CD4-positive, alpha-beta T cell treated with Interleukin-2 at 100 ng/mL for 4 hours (primary cell): ENCODE results near the gene NFE2.
"Not testable (repeated sequence)": the region's sequence is repeated elsewhere in the genome, so short reads cannot be mapped to it uniquely, and the experiment has no call there.

Experiments used
- DNase-seq: peaks from one replicate; pipeline ENCODE4 v3.0.0-alpha.2; 2020; ENCODE audit warnings: low spot score

NFE2 gene

GRCh38 chr12:54306925-54307741, 6.3 kb upstream of the NFE2 start:
- DNase-seq = peak; percentile 46

GRCh38 chr12:54304187-54304810, 3.5 kb upstream of the NFE2 start:
- DNase-seq = peak; percentile 20

- DNase-seq = no peak
These were observed 2.8 kb upstream of the NFE2 start for GRCh38 chr12:54303640-54304039.

- no peak for DNase-seq
These were observed 723 bp upstream of the NFE2 start for GRCh38 chr12:54301428-54302048.

GRCh38 chr12:54300225-54300731, 537 bp downstream of the NFE2 start:
- DNase-seq = no peak

GRCh38 chr12:54299515-54300224, 1.1 kb downstream of the NFE2 start:
- DNase-seq = no peak

- no peak for DNase-seq
These were observed 1.9 kb downstream of the NFE2 start for GRCh38 chr12:54298904-54299303.

GRCh38 chr12:54296393-54297099, 4.3 kb downstream of the NFE2 start:
- DNase-seq = no peak

- no peak for DNase-seq
These were observed 5.8 kb downstream of the NFE2 start for GRCh38 chr12:54294953-54295566.

- peak; percentile 62 for DNase-seq
These were observed 6.5 kb downstream of the NFE2 start for GRCh38 chr12:54294152-54294952.

- DNase-seq = no peak
These were observed 7.9 kb downstream of the NFE2 start for GRCh38 chr12:54292931-54293241.

GRCh38 chr12:54292083-54292930, 8.5 kb downstream of the NFE2 start:
- DNase-seq = no peak

- no peak for DNase-seq
These were observed 13.3 kb downstream of the NFE2 start for GRCh38 chr12:54287261-54288157.

GRCh38 chr12:54286042-54287030, 14.5 kb downstream of the NFE2 start:
- no peak for DNase-seq

GRCh38 chr12:54285150-54286041, 15.4 kb downstream of the NFE2 start:
- DNase-seq = no peak

GRCh38 chr12:54284070-54284780, 16.6 kb downstream of the NFE2 start:
- DNase-seq = not testable (repeated sequence)
